GM21576 (cell line): ENCODE results near the gene OAF.

Experiments used
- ATAC-seq: cut with Tn5 transposase; IDR thresholded peaks from one replicate; pipeline ENCODE4 v1.9.1; 2021; ENCODE audit warnings: mild to moderate bottlenecking, moderate library complexity; ENCODE audit not compliant: unreplicated experiment

The OAF gene

DNA sequence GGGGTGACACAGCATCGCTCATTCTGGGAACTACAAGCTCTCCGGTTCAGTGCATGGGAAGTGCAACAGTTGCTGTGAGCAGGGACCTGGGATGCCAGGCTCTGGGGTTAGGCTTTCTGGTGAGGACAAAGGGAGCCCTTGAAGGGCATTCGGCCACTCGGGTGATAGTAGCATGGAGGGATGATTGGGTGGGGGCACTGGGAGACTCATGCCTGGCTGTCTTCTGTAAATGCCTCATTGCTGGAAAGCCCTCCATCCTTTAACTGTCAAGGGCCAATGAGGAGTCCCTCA is 9.9 kb downstream of the OAF start:
- no peak for ATAC-seq

DNA sequence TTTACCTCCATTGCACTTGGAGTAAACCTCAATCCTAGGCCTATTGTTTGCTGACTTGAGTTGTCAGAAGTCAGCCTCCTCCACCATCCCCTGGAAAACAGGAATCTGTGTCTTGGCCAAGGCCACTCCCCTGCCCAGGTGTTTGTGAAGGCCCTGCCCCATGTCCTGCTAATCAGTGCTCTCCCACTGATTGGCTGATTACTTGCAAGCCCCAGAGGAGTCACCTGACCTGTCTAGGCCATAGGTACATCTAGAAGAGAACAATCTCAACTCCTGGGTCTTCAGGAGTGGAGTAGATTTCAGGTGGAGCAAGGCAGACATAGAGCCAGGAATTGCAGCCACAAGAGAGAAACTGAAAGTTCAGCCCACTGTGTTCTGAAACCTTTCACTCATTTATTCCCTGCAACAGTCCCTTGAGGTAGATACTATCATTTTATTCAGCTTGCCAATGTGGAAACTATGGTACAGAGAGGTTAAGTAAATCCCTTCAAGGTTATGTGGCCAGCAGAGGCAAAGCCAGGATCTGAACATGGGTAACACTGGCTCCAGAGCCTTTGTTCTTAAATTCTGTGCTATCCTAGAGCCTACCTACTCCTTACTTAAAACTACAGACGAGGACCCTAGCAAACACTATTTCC is 10.4 kb downstream of the OAF start:
- no peak for ATAC-seq

DNA sequence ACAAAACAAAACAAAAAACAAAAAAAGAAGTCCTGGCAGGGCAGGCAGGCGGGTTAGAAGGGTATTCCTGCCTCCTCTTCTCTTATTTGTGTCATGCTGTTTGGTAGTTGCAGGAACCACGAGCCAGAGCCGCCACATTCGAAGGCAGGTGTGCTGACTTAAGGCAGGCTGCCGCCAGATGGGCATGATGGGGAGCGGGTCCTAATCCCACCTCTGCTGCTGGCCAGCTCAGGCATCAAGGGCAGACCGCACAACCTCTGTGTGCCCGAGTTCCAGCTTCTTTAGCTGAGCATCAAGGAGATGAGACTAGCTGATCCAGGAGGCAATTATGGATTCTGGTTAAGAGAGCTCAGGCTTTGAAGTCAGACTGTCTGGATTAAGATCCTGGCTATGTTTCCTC is 12.1 kb downstream of the OAF start:
- no peak for ATAC-seq

GRCh38 chr11:120223793-120224192 is 13.0 kb downstream of the OAF start:
- ATAC-seq = no peak

DNA sequence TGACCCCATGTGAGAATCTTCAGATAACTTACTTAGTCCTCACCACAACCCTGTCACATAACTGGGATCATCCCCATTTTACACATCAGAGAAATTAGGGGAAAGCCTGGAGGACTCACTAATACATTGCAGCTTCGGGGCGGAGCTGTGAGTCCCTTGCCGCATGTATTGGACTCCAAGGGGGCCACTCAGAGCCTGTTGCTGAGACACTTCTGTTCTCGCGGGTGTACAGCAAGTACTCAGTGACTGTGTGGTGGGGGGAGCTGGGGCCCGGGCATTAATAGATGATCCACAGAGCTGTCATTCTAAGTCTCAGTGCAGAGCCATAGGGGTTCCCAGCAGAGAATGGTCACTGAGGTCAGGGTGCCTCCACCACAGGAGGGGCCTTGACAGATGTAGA is 13.5 kb downstream of the OAF start:
- no peak for ATAC-seq

GRCh38 chr11:120224972-120225909 is 14.4 kb downstream of the OAF start:
- no peak for ATAC-seq

DNA sequence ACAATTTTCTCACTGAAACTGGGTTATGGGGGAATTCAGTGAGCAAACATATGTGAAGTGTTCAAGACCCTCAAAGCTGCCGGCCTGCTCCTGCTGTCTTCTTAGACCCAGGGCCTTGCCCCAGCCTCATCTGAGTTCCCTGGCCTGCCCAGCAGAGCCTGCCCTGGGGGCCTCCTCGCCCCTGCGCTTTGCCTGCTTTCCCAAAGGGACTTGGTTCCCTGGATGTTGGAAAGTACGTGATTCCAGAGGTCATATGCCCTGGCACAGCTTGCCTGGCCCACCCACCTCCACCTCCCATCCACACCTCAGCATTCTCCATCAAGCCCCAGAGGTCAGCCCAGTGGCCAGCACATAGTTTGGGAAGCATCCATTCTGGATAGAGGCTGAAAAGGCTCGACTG is 15.4 kb downstream of the OAF start:
- no peak for ATAC-seq

DNA sequence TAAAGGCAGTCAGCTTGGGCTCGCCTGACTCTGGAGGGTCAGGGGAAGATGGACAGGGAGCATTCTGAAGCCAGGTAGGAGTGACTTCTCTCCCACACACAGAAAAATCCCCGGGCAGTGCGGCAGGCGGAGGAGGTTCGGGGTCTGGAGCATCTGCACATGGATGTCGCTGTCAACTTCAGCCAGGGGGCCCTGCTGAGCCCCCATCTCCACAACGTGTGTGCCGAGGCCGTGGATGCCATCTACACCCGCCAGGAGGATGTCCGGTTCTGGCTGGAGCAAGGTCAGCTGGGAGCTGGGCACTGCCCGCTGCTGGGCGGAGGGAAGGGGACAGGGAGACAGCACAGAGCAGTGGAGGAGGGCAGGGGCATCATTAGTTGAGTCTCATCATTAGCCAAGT is 15.9 kb downstream of the OAF start:
- ATAC-seq = no peak

- no peak for ATAC-seq
Observed at GRCh38 chr11:120227228-120227852, 16.5 kb downstream of the OAF start.

- ATAC-seq = no peak
Observed at GRCh38 chr11:120228794-120229384, 18.1 kb downstream of the OAF start.

DNA sequence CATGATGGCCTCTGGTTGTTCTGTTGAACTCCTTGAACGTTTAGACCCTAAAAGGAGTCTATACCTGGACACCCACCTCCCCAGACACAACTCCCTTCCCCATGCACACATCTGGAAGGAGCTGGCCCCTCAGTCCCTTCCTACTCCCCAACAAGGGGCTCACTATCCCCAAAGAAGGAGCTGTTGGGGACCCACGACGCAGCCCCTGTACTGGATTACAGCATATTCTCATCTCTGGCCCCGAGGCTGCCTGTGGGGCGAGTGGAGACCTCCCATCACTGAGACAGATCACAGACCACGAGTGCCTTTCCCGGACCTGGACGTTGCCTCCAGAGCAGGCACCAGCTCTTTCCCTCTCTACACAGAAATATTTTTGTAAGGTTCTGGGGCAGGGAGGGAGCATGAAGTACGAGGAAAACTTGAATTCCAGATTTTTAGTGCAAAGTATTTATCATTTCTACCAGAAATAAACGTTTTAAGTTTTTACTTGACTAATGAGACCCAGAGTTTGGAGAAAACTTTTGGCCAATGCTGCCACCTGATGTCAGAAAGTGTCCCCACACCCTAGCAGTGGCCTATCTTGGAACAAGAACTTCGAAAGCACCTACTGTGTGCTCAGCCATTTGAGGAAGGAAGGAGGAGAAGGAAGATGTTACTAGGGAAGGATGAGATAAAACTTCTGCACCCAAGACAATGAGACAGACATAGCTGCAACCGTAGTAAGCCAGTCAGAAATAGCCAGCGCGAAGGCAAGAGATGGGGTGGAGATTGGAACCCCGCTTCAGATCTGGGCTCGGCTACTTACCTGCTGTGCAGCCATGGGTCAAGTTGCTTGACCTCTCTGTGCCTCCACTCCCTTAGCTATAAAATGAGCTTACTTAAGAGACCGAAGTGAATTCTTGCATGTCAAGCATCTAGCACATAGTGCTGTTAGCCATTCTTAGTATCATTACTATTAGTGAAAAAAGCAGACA is 18.9 kb downstream of the OAF start:
- ATAC-seq = no peak

DNA sequence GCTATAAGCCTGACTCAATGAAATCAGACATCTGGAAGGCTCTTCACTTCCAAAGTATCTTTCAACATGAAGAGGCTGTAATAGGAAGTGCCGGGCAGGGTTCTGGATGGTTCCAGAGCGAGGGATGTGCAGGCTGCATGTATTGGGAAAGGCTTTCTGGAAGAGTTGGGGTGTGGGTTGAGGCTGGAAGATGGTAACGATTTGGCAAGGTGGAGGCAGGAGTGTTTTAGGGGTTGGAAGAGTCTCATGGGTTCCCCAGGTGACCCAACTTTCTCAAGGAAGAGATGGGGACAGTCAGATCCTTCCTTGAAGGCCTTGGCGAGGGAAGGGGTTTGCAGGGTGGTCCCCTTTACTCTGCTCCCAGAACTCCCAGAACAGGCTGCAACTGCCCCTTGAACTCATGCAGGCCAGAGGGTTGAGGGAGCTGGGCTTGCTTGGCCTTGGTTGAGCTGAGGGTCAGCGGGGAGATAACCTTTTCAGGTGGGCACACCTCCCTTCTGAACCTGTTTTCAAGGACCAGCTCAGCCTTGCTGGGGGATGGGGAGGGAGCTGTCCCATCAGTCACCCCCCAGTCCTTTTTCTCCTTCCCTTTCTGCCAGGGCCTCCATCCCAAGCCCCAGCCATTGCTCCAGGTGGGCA is 19.7 kb downstream of the OAF start:
- ATAC-seq = no peak

- ATAC-seq = no peak
Observed at GRCh38 chr11:120231963-120232362, 21.1 kb downstream of the OAF start.

DNA sequence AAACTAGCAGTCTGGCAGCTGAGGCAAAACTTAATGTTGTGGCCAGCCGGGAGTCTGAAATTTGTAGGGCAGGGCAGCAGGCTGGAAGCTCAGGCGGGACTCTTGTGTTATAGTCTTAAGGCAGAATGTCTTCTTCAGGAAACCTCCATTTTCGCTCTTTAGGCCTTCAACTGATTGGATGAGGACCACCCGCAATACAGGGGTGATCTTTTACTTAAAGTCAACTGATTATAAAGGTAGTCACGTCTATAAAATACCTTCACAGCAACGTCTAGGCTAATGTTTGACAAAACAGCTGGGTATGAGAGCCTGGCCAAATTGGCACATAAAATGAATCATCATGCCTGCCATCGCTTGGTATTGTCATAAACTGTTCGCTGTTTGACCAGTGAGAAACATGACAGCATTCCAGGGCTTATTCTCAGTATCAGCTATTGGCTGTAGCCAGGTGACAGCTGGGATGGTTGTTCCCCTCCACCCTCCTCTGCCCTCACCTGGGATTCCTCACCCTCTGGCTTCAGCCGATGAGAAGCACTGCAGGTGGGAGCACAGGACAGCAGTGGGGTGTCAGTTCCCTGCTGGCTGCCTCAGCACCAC is 22.5 kb downstream of the OAF start:
- ATAC-seq = no peak

- no peak for ATAC-seq
Observed at GRCh38 chr11:120235024-120235628, 24.3 kb downstream of the OAF start.

DNA sequence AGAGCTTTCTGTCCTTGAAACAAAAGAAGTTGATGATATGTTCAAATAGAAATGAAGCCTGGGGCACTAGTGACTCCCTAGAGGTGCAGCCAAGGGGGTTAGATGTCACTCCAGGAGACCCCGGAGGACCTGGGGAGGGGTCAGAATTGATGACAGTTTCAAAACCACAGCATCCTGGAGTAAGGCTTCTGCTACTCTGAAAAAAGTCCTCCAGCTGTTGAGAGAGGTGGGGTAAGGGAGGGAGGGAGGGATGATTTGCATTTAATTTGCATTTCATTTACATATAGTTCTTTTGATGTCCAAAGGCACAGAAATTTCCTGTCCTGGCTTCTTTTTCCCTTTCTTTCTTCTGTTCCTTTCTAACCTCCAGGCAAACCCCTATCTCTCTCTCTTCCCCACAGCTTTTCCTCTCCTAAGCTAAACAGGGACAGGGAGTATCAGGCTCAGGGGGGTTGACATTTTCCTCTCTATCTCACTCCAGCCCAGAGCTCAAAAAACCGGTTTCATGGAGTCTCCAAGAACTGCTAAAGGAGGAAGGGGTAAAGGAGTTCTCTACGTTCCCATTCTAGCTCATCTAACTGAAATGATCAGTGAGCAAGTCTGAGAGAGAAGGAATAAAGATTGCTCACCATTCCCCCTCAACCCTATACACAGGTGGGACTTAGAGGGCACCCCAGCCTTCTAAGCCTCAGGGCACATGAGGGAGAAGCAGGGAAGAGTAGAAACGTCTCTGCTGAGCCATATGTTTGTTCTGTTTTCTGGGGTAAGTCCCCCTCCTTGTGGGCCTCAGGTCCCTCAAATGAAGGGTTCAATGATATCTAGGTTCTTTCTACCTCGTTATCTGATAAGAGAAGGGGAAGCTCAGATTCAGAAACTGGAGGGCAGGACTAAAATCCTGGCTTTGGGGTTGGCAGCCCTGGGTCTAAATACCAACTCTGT is 25.6 kb downstream of the OAF start:
- no peak for ATAC-seq

DNA sequence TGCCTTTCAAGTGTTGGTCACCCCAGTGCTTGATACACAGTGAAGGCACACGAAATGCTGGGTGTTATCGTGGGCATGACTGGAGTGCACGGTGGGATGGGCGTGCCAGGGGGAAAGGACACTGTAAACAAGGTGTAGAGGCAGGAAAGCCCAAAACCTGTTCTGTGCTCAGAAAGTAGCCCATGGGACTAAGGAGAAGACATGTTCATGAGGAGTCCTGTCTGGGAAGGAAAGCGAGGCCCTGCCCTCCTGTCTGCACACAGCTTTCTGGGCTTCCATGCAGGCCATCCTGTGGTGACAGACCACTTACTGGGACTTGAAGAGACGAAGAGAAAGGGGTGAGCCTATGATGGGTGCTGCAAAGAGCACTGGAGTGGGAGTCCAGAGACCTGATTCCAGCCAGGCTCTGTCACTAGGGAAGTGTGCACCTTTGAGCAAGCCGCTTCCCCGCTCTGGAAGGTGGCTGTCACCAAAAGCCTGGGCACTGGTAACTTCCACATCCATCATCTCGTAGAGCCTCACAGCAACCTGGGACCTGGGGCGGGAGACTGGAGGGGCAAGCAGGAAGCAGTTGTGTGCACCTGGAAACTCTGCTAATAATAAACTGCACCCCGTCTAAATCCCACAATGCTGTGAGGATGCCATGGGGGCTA is 28.3 kb downstream of the OAF start:
- no peak for ATAC-seq
